ENCODE measurements around the gene MID1. TPM values are rescaled to one million over a fixed set of nuclear protein-coding genes. Genes with fewer than 3 reads are reported as not detected.

Gene MID1, protein sequence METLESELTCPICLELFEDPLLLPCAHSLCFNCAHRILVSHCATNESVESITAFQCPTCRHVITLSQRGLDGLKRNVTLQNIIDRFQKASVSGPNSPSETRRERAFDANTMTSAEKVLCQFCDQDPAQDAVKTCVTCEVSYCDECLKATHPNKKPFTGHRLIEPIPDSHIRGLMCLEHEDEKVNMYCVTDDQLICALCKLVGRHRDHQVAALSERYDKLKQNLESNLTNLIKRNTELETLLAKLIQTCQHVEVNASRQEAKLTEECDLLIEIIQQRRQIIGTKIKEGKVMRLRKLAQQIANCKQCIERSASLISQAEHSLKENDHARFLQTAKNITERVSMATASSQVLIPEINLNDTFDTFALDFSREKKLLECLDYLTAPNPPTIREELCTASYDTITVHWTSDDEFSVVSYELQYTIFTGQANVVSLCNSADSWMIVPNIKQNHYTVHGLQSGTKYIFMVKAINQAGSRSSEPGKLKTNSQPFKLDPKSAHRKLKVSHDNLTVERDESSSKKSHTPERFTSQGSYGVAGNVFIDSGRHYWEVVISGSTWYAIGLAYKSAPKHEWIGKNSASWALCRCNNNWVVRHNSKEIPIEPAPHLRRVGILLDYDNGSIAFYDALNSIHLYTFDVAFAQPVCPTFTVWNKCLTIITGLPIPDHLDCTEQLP
- total RNA-seq = 11.4 and 19.9 TPM in 2 replicates

DNA sequence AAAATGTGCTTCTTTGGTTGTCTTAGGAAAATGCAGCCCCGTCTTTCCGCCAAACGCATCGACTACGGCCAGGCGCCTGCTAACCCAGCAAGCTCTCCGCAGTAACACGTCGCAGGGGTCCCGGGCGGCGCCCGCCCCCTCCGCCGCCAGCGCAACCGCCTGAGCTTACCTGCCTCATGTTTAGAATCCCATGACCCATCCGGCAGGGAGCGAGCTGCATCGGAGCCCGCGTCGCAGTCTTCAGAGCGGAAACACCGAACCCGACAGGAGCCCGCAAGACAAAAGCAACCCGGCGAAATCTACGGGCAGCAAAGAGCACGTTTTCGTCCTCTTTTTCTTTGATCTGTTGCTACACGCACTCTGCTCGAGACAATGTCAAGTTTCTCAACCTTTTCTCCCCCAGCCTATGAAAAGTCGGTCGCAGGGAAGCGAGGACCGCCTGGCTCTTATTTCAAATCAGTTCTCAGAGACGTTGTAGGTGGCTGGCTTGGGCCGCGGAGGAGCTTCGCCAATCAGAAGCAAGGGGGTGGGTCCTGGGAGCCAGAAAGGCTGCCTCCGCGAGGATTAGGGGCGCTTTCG lies at the start of gene MID1:
TSS of gene MID1 (minus strand) at position 465 of the 579 bp plus-strand sequence. CDS start 53,038 bp downstream, outside the sequence.
- DNase-seq (ENCODE audit: low read depth, low spot score) = peak; percentile 33

DNA sequence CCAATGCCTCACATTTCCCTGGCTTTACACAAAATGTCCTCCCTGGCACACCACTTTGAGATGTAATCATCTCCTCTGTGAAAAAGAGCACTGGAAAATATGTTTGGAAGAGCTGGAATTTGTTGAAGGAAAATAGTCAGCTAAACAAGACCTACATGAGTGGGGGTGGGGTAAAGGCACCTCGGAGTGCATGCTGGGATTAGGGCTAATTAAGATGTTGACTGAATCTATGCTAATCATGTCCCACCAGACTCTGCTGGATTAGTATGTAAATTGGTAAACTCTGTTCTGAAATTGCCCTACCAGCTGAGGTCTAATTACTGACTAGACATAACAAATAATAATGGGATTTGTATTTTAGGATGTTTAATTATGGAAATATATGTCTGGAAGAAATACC lies 46.8 kb upstream of the MID1 start:
- no peak for DNase-seq (ENCODE audit: low read depth, low spot score)

DNA sequence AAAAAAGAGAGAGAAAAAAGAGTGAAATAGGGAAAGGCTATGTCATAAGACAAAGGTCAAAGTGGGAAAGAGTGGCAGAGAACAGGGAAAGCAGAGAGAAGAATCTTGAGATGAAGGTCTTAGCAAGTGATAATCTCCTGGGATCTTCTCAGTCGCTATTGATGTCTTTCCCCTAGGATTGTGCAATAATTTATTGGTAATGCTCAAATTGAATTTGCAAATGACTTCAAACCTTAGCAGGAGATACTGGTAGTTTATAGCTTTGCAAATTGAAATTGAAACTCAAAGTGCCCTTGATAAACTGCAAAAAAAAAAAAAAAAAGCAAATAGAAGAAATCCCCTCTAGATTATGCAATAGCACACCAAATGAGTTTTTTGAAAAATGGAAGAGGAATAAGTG lies 45.7 kb upstream of the MID1 start:
- no peak for DNase-seq (ENCODE audit: low read depth, low spot score)

DNA sequence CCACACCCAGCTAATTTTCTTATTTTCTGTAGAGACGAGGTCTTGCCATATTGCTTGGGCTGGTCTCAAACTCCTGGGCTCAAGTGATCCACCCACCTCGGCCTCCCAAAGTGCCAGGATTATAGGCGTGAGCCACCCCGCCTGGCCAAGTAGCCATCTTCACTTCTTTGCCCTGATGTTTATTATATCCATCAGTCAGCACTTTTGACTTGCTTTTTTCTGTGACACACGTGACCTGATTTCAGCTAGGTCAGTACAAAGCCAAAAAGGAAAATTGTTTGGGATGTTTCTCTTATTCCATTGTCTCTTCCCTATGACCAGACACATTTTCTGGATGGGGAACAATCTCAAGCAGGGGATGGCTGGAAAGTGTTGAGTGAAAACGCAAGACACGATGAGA lies 45.3 kb upstream of the MID1 start:
- no peak for DNase-seq (ENCODE audit: low read depth, low spot score)

DNA sequence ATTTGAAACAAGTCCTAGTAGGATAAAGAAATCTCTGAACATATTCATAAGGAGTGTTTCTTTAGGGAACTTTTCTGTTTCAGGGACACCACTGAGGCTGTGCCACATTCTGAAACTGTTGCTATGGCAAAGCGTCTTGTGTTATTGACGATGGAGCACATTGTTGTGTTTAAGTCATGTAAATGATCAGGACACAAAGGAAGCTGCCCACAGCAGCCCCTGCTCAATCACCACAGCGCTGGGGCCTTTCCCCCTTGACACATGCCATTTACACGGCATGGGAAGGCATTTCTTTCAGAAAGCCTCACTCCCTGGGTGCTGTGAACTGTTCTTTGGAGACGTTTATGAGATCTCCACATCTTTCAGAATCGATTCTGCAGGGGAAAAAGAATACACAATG lies 39.8 kb upstream of the MID1 start:
- DNase-seq (ENCODE audit: low read depth, low spot score) = no peak

DNA sequence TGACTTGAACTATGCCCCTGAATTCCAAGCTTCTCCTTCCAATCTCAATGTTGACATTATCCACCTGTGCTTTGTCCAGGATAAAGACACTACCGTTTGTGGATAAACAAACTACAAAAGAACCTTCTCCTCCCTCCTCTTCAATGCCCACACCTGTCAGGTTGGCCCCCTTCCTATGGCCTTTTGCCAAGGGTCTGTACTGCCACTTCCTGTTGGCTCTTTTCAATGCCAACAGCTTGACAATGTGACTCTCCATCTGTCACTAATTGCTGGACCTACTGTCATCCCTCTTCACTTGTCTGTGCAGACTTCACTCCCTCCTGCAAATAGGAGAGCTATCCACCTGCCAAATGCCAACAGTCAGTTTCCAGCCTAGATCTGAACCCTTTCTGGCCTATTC lies 35.8 kb upstream of the MID1 start:
- DNase-seq (ENCODE audit: low read depth, low spot score) = no peak

DNA sequence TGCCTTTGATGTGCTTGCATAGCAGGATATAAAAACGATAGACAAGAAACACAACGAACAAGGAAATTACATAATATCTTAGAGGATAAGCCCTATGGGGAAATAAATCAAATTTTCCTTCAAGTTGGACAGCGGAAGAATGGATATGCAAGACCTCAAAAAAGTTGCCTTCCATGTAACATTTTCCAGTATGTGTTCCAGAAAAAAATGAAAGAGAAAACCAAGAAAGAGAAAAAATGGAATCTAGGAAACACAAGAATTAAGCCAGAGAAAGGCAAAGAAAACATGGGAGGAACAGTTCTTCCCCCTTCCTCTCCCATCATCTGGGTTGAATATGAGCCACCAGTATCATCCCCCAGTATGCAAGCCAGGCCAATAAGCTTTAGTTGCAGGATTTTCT lies 34.6 kb upstream of the MID1 start:
- no peak for DNase-seq (ENCODE audit: low read depth, low spot score)

DNA sequence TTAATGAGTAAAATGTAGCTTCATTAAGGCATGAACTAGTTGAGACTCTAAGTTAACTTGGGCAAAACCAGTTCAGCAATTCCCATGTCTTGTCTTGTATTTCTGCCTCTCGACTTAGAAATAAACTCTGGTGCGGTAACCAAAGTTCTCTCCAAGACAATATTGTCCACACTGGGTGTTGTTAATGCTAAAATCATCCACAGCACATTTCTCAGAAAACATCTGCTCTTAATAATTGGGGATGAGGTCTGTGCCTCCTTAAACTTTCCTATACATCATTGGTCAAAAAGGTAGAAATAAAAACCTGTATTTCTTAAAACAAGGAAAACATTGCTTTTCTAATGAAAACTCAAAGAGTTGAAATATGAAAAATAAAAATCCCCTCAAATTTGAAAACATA lies 32.9 kb upstream of the MID1 start:
- DNase-seq (ENCODE audit: low read depth, low spot score) = no peak

DNA sequence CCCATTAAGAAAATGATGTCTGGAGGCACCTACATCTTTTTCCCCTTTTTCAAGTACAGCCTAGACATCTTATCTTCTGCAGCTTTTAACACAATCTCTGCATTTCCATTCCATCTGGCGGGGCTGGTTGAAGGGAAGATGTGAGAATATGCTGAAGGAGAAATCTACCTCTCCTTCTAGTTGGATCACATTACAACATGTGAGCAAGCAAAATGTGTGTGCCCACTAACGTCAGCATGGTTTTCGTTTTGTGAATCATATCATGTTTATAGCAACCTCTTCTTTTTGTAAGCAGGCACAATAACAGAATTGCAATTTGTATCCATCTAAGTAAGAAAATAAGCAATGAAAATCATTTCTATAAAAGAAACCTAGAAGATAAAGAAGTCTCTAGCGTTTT lies 28.9 kb upstream of the MID1 start:
- DNase-seq (ENCODE audit: low read depth, low spot score) = no peak

DNA sequence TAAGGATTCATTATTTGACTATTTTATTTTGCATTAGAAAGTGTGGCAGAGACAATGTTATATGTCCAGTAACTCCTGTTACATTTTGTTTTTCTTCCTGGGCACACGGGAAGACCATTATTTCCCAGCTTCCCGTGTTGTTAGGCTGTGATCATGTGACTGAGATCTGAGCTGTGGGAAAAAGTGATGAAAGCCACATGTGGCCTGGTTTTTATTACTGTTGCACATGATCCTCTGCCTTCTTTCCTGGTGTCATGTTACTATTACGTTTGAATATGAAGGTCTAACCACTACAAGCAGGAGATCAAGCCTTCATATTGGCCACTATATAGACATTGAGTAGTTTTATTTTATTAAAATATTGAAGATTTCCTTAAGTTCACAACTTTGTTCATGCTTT lies 28.2 kb upstream of the MID1 start:
- no peak for DNase-seq (ENCODE audit: low read depth, low spot score)

DNA sequence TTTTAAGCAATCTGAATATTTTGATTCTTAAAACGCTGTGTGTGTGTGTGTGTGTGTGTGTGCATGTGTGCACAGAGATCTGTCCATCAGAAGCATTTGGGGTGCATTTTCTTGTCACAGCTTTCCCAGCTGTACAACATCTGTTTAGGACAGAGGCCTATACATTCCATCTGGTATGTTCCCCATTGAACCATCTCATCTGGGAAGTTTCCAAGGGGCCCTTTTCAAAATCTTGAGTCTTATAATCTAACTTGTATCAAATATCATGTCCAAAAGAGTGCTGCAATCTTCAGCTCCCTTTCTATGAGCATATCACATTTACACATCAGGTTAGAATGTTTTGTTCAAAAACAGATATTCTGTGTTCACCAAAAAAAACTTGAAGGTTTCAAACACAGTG lies 16.5 kb upstream of the MID1 start:
- no peak for DNase-seq (ENCODE audit: low read depth, low spot score)

DNA sequence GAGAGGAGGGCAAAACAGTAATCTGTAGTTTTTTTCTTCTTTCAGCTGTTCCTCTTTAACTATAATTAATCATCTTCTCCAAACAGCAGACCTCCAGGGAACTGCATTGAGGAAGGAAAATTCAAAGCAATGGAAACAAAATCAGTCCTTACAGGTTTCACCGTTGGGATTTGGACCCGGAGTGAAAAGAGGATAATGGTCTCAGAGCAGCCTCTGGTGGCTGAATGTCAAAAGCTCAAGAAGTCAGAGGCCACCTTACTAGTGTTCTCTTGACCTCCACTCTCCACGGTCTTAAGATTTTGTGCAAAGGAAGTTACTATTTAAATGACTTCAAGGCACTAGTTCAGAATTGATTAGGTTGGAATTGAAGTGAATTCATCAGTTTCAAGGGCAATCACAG lies 16.0 kb upstream of the MID1 start:
- DNase-seq (ENCODE audit: low read depth, low spot score) = no peak

DNA sequence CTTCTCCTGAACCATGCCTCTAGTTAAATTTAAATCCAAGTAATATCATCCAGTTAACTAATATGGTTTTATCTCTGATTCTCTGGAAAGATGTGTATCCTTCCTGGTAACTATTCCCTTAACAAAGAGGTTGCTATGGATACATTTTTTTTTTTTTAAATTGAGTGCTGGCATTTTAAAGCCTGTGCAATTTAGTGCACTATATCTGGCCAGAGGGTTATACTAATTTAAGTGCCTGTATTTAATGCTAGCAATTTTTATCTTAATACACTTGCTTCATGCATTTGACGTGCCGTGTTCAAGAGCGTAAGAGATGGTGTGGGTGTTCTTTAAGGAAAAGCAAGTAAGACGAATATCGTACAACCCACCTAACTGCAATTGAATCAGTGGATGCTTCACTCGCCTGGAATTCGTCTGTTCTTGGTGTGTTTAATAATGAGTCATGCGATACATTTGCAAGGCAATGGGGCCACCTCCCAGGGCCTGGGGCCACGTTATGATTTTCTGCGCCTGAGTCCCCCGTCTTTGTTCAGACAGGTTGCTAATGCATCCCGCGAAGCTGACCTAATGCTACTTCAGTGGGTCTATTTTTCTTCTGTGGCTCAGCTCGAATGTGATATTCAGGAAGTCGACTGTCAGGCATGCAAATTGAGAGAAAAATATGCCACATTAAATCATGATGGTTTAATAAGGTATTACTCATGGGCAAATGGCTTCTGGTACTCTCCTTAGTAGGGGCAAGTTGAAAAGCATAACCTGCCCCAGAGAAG lies 14.2 kb upstream of the MID1 start:
- DNase-seq (ENCODE audit: low read depth, low spot score) = no peak

DNA sequence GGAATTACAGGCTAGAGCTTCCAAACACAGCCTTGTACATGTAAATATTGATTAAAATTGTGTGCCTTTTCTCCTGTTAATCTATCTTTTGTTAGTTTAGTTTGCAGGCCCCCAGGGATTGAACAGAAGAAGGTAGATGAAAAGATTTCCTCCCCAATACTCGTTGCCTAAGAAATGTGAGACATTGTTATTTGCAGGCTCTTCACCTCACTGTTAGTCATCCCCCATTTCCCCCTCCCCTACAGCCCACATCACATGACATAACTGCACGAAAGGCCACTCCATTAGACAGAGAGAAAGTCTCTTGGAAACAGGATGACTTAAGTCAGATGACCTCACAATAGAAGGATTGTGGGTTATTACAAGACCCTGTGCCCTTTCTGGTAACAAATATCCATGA lies 13.3 kb upstream of the MID1 start:
- peak; percentile 60 for DNase-seq (ENCODE audit: low read depth, low spot score)

DNA sequence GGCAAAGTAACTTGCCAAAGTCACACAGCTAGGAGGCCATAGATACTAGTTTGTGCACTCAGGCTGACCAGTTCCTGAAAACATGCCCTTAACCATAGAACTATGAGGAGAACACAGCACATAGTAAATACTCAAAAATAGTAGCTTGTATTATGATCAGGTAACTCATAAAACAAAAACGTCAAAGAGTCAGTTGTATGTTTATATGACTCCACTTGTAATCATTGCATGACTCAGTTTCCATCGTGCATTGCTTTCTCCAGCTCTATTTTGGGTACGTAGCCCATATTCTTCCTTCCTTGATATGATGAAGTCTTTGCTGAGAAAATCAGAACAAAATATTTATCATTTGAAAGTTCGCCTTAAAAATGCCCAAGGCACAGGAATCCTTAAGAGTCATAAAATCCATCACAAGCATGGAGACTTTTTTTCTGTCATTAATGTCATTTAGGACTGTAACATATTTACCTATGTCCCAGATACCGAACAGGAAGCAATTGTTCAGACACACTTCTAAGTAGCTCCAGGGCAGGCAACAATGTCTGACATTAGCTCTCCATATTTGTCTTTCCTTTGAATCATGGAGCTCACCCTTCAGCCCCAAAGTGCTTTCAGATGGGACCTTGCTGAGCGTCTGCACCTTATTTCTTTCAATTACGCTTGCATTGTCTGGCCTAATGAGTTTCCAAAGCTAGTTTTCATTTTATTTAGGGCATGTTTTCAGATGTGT lies 11.2 kb upstream of the MID1 start:
- no peak for DNase-seq (ENCODE audit: low read depth, low spot score)

DNA sequence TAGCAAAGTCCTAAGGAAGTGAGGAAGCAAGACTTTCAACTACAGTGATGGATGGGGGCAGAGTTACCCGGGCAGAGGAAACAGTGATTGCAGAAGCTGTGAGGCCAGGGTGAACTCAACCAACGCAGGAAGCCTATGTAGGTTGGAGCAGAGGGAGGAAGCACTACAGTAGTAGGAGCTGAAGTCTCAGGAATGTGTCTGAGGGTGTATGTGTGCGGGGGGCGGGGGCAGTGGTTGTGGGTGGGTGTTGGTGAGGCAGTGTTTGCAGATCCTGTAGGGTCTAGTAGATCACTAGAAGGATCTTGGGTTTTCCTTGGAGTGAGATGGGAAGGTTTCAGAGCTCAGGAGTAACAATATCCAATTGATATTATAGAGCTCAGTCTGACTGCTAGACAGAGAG lies 9.9 kb upstream of the MID1 start:
- DNase-seq (ENCODE audit: low read depth, low spot score) = no peak

DNA sequence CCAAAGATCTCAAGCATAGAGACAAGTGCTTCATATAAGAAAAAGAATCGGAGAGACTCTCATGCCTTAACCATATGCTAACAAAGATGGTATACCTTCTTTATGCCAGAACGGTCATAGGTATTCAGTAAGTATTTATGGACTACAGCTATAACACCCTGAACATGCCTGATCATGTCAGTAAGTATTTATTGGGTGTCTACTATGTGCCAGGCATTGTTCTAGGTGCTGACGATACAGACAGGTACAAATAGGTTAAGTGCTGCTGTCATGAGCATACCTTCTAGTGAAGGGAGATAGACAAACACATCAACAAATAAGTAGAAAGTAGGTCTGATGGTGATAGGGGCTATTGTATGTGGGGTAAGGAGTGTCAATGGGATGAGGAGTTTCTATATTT lies 9.5 kb upstream of the MID1 start:
- DNase-seq (ENCODE audit: low read depth, low spot score) = no peak

DNA sequence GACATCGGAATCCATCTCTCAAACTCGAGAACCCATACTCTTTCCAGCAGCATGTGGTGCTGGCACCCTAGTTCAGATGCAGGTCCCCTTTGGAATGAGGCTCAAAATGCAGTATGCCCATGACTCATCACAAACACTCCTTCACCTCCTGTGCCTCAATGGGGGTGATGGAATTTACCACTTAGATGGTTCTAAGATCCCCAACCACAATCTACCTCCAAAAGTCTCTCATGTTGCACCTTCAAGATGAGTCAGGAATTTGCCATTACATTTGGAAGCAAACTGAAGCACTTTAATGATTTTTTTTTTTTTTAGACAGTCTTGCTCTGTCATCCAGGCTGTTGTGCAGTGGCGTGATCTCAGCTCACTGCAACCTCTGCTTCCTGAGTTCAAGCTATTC lies 8.5 kb upstream of the MID1 start:
- no peak for DNase-seq (ENCODE audit: low read depth, low spot score)

DNA sequence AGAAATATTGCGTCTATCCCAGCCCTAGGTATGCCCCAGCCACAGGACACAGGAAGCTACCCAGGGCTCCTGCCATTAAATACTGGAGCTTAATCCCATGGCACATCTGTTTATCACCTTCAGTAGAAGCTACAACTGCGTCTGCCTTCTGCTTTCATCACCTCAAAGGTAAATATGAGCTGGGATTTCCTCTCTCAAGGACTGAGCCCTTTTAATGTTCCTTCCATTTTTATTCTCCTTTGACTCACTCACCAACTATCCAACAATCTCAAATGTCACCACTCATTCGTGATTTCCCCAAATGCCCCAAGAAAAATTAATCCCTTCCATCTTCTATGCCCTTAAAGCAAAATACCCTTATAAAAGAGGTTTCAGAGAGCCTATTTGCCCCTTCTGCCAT lies 1.8 kb upstream of the MID1 start:
- DNase-seq (ENCODE audit: low read depth, low spot score) = no peak

DNA sequence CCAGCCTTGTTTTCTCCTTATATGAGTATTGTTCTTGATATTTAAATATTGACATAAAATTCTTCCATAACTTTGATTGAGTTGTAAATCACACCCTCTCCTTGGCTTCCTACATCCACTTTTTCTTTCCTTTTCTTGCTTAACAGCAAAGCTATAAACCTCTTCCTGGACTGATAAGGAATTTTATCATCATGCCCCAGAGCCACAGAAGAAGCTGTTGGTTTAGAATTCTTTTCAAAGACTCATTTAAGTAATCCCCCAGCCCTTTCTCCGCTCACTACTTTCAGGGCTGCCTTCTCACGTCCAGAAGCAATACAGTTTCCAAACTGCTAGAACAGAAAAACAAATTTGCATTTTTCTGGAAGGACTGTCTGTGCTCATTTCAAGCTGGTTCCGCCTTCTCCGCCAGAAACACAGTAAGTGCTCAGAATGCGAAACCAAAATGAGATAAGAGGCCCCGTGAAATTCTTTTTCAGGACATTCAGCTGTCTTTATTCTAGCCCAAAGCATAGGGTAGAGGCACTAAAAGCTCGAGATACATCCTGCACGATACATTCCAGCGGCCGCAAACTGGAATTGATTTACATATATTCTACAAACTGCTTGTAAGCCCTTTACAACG lies 849 bp downstream of the MID1 start:
- DNase-seq (ENCODE audit: low read depth, low spot score) = no peak

DNA sequence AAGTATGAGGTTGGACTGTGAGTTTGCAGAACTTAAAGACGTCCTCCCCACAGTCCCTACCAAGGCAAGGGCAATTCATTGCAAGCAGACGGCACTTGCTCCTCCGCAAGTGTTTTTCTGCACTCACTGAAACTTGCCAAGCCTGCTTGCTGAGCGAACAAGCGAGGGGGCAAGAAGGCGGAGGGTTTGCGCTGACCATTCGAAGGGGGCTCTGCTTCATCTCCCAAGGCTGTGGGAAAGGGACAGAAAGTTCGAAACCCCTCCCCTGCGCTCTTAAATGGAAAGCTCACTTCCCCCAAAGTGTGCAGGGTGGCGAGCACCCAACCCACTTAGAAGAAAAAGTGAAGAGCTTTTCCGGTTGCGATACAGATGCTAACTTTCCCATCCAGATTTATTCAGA lies 1.4 kb downstream of the MID1 start:
- DNase-seq (ENCODE audit: low read depth, low spot score) = no peak
